H9 (cell line): Measurements from ENCODE around the gene LARGE1. TPM values are rescaled to one million over a fixed set of nuclear protein-coding genes. Genes with fewer than 3 reads are reported as not detected.

Experiments used
- DNase-seq: peaks from one replicate; pipeline ENCODE4 v3.0.0-alpha.2; 2017
- H2AFZ ChIP-seq: one replicate; pipeline ENCODE4 v1.6.1; 2013; ENCODE audit warnings: mild to moderate bottlenecking, low read length, control low read depth, moderate library complexity
- H2AK5ac ChIP-seq: 2 replicates; pipeline ENCODE4 v1.6.1; 2013; ENCODE audit warnings: low read length, control low read depth, mixed read lengths; ENCODE audit not compliant: insufficient read length
- H2BK120ac ChIP-seq: one replicate; pipeline ENCODE4 v1.6.1; 2013; ENCODE audit warnings: low read depth, mild to moderate bottlenecking, low read length, control low read depth, inconsistent platforms; ENCODE audit not compliant: poor library complexity, severe bottlenecking
- H2BK12ac ChIP-seq: 2 replicates; pipeline ENCODE4 v1.6.1; 2013; ENCODE audit warnings: low read length, control low read depth, mixed read lengths, low read depth; ENCODE audit not compliant: insufficient read length
- H2BK15ac ChIP-seq: 2 replicates; pipeline ENCODE4 v1.6.1; 2013; ENCODE audit warnings: low read depth, low read length, control low read depth
- H2BK20ac ChIP-seq: one replicate; pipeline ENCODE4 v1.6.1; 2013; ENCODE audit warnings: low read depth, mild to moderate bottlenecking, low read length, control low read depth, inconsistent platforms; ENCODE audit not compliant: poor library complexity, severe bottlenecking
- H2BK5ac ChIP-seq: 2 replicates; pipeline ENCODE4 v1.6.1; 2013; ENCODE audit warnings: low read length, control low read depth, mixed read lengths; ENCODE audit not compliant: insufficient read length
- H3K14ac ChIP-seq: 2 replicates; pipeline ENCODE4 v1.6.1; 2013; ENCODE audit warnings: low read length, control low read depth; ENCODE audit not compliant: insufficient read depth
- H3K18ac ChIP-seq: 2 replicates; pipeline ENCODE4 v1.6.1; 2013; ENCODE audit warnings: low read depth, mild to moderate bottlenecking, mixed read lengths, low read length, control low read depth; ENCODE audit not compliant: insufficient read length
- H3K23ac ChIP-seq: 2 replicates; pipeline ENCODE4 v1.6.1; 2013; ENCODE audit warnings: low read length, control low read depth, mixed read lengths, low read depth; ENCODE audit not compliant: insufficient read length
- H3K23me2 ChIP-seq: 2 replicates; pipeline ENCODE4 v1.6.1; 2013; ENCODE audit warnings: low read depth, mild to moderate bottlenecking, mixed read lengths, low read length, control low read depth; ENCODE audit not compliant: insufficient read length, poor library complexity, severe bottlenecking
- H3K27ac ChIP-seq: 2 replicates; pipeline ENCODE4 v1.5.1; 2013; ENCODE audit warnings: low read length, control low read depth, mixed read lengths, low read depth; ENCODE audit not compliant: insufficient read length
- H3K27me3 ChIP-seq: 2 replicates; pipeline ENCODE4 v1.6.1; 2013; ENCODE audit warnings: low read length, control low read depth, inconsistent platforms; ENCODE audit not compliant: insufficient read depth
- H3K4ac ChIP-seq: 2 replicates; pipeline ENCODE4 v1.6.1; 2013; ENCODE audit warnings: low read depth, mild to moderate bottlenecking, control low read depth, inconsistent platforms, low read length, moderate library complexity
- H3K4me1 ChIP-seq: 2 replicates; pipeline ENCODE4 v1.6.1; 2013; ENCODE audit warnings: low read length, control low read depth, inconsistent platforms; ENCODE audit not compliant: insufficient read depth
- H3K4me2 ChIP-seq: 2 replicates; pipeline ENCODE4 v1.6.1; 2013; ENCODE audit warnings: low read length, control low read depth, mixed read lengths; ENCODE audit not compliant: insufficient read length, insufficient read depth
- H3K56ac ChIP-seq: 2 replicates; pipeline ENCODE4 v1.6.1; 2013; ENCODE audit warnings: low read depth, mild to moderate bottlenecking, mixed read lengths, low read length, control low read depth; ENCODE audit not compliant: insufficient read length
- H3K79me1 ChIP-seq: 2 replicates; pipeline ENCODE4 v1.6.1; 2013; ENCODE audit warnings: low read depth, mild to moderate bottlenecking, moderate library complexity, low read length, control low read depth, inconsistent platforms; ENCODE audit not compliant: insufficient read depth, poor library complexity, severe bottlenecking
- H3K79me2 ChIP-seq: 2 replicates; pipeline ENCODE4 v1.6.1; 2013; ENCODE audit warnings: low read length, control low read depth, inconsistent platforms; ENCODE audit not compliant: insufficient read depth
- H3K9ac ChIP-seq: 2 replicates; pipeline ENCODE4 v1.6.1; 2013; ENCODE audit warnings: low read length, control low read depth, mixed read lengths; ENCODE audit not compliant: insufficient read length; ENCODE audit errors: extremely low read depth
- H3K9me3 ChIP-seq: one replicate; pipeline ENCODE4 v1.6.1; 2013; ENCODE audit warnings: low read depth, low read length, inconsistent platforms; ENCODE audit not compliant: control insufficient read depth
- H3T11ph ChIP-seq: one replicate; pipeline ENCODE4 v1.6.1; 2013; ENCODE audit warnings: mild to moderate bottlenecking, low read length, control low read depth, inconsistent platforms
- H4K20me1 ChIP-seq: one replicate; pipeline ENCODE4 v1.6.1; 2013; ENCODE audit not compliant: control insufficient read depth, insufficient read length, insufficient read depth
- H4K5ac ChIP-seq: 2 replicates; pipeline ENCODE4 v1.6.1; 2013; ENCODE audit warnings: low read depth, mild to moderate bottlenecking, mixed read lengths, low read length, control low read depth; ENCODE audit not compliant: insufficient read length
- H4K8ac ChIP-seq: replicated peaks from 2 replicates; pipeline ENCODE4 v1.6.1; 2013; ENCODE audit warnings: low read length, control low read depth, mixed read lengths, low read depth; ENCODE audit not compliant: insufficient read length
- H4K91ac ChIP-seq: 2 replicates; pipeline ENCODE4 v1.6.1; 2013; ENCODE audit warnings: low read depth, mild to moderate bottlenecking, moderate library complexity, mixed read lengths, low read length, control low read depth; ENCODE audit not compliant: insufficient read length
- H3K27ac Mint-ChIP-seq, 3 experiments: 2 replicates in 2 of 3; 3 replicates in 1 of 3; pipeline ENCODE4 v1.8.0; 2020 to 2021; ENCODE audit warnings: mixed read lengths in 3 of 3, mild to moderate bottlenecking in 1 of 3, moderate library complexity in 1 of 3
- H3K27me3 Mint-ChIP-seq: 2 replicates; pipeline ENCODE4 v1.8.0; 2021; ENCODE audit warnings: low read depth, mild to moderate bottlenecking, moderate library complexity, mixed read lengths
- H3K36me3 Mint-ChIP-seq, 3 experiments: 2 replicates in 2 of 3; 3 replicates in 1 of 3; pipeline ENCODE4 v1.8.0; 2020 to 2021; ENCODE audit warnings: low read depth in 3 of 3, mixed read lengths in 3 of 3; ENCODE audit not compliant: insufficient read depth in 1 of 3
- H3K4me1 Mint-ChIP-seq, 2 experiments: 2 replicates each; pipeline ENCODE4 v1.8.0; 2020; ENCODE audit warnings: mixed read lengths in 2 of 2
- H3K4me3 Mint-ChIP-seq, 2 experiments: 2 replicates in 1 of 2; 3 replicates in 1 of 2; pipeline ENCODE4 v1.8.0; 2020 to 2021; ENCODE audit warnings: mild to moderate bottlenecking in 2 of 2, mixed read lengths in 2 of 2, moderate library complexity in 1 of 2
- H3K9me3 Mint-ChIP-seq, 2 experiments: 2 replicates in 1 of 2; 3 replicates in 1 of 2; pipeline ENCODE4 v1.8.0; 2020; ENCODE audit warnings: mild to moderate bottlenecking in 2 of 2, mixed read lengths in 2 of 2, moderate library complexity in 1 of 2
- WGBS: extraction: QIAGEN DNeasy Blood & Tissue Kit; methylation state at CpG from one replicate; pipeline ENCODE4 v1.1.7; 2013; ENCODE audit warnings: missing lambda C conversion rate, low lambda C conversion rate, mixed read lengths; ENCODE audit not compliant: insufficient read length; ENCODE audit errors: extremely low coverage; 5-methylcytosine and 5-hydroxymethylcytosine counted together
- total RNA-seq: library from RNA; stranded (reverse); gene quantifications from 2 replicates; pipeline ENCODE4 v1.2.1, GENCODE V29; 2021
- TF ChIP-seq, protein P1 (sequence below): fragments of 200-600 bp; sonication (generic); conservative IDR thresholded peaks from 3 replicates; pipeline ENCODE4 v1.8.0; 2021; ENCODE audit warnings: antibody characterized with exemption, mild to moderate bottlenecking

The LARGE1 gene
- total RNA-seq, 1 experiment from 2014 or later, result 43.5 TPM

DNA sequence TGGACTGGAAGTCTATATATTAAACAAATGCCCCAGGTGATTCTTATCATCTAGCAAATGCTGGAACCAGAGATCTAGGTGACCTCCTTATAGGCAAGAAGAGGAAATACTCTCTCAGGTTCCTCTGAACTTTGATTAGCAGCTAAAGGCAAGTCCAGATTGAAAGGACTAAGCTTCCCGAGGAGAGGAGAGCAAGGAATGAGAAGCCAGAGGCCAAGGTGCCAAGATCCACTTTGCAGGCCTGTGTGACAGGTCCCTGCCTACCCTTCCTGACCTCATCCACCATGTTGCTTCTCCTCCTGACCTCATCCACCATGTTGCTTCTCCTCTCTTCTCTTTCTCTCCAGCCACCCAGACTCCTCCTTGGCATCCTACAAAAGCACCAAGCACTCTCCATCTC, 173.2 kb downstream of the LARGE1 start:
- Histone ChIP-seq H3K27ac (no peak overlapping the region), H2AK5ac (no peak overlapping the region), H3K79me1 (peaks cover 7% of the 10 kb centered on the region), H3K18ac (no peak overlapping the region), H3T11ph (no peak overlapping the region), H2AFZ (no peak overlapping the region), H3K23ac (no peak overlapping the region), H3K9ac (no peak overlapping the region), H3K14ac (no peak overlapping the region), H2BK15ac (no peak overlapping the region), H2BK5ac (no peak overlapping the region), H3K23me2 (no peaks in the 10 kb centered on the region), H2BK12ac (no peak overlapping the region), H2BK20ac (no peak overlapping the region), H3K27me3 (no peaks in the 10 kb centered on the region), H4K91ac (no peak overlapping the region), H3K4me1 (no peaks in the 10 kb centered on the region), H3K56ac (no peak overlapping the region), H4K20me1 (no peaks in the 10 kb centered on the region), H3K79me2 (peaks cover 13% of the 10 kb centered on the region; the same call in 1 of the 2 replicates), H3K4me2 (no peak overlapping the region), H4K5ac (no peak overlapping the region), H3K9me3 (no peaks in the 10 kb centered on the region), H3K4ac (no peak overlapping the region), H4K8ac (no peak overlapping the region), H2BK120ac (no peak overlapping the region)
- no peak for DNase-seq
- peaks cover 0 to 6% of the 10 kb centered on the region in 2 experiments; a peak in 1 of 4 replicates for H3K4me1 Mint-ChIP-seq
- peaks cover 2 to 3% of the 10 kb centered on the region in 2 experiments; a peak in 2 of 5 replicates for H3K9me3 Mint-ChIP-seq
- WGBS, result no CpG with 5 or more reads among the region's 1 CpG
- no peak overlapping the region; a peak in 1 of 7 replicates for H3K27ac Mint-ChIP-seq
- H3K4me3 Mint-ChIP-seq, result no peak overlapping the region
- no peaks in the 10 kb centered on the region for H3K27me3 Mint-ChIP-seq
- H3K36me3 Mint-ChIP-seq, result peaks cover 10 to 17% (median 11%) of the 10 kb centered on the region in 3 experiments
- TF ChIP-seq, protein P1, sequence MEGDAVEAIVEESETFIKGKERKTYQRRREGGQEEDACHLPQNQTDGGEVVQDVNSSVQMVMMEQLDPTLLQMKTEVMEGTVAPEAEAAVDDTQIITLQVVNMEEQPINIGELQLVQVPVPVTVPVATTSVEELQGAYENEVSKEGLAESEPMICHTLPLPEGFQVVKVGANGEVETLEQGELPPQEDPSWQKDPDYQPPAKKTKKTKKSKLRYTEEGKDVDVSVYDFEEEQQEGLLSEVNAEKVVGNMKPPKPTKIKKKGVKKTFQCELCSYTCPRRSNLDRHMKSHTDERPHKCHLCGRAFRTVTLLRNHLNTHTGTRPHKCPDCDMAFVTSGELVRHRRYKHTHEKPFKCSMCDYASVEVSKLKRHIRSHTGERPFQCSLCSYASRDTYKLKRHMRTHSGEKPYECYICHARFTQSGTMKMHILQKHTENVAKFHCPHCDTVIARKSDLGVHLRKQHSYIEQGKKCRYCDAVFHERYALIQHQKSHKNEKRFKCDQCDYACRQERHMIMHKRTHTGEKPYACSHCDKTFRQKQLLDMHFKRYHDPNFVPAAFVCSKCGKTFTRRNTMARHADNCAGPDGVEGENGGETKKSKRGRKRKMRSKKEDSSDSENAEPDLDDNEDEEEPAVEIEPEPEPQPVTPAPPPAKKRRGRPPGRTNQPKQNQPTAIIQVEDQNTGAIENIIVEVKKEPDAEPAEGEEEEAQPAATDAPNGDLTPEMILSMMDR, result no peak
